Panc1 (cell line): ENCODE data around the gene ADAMTS15. TPM values are rescaled to one million over a fixed set of nuclear protein-coding genes. Genes with fewer than 3 reads are reported as not detected.

Experiments
- ATAC-seq: fragments of 200-7000 bp; cut with Tn5 transposase; 2 replicates; pipeline ENCODE4 v1.9.1; 2020; ENCODE audit warnings: mild to moderate bottlenecking, moderate library complexity
- BruUV-seq: library from RNA; stranded (reverse); fragments of 400-500 nt; replicated peaks from 2 replicates; lab custom pipeline; 2021; lab: Mats Ljungman, UMichigan
- CTCF ChIA-PET: fragments of 300-600 bp; sonication (Branson Sonifier 250); formaldehyde crosslinking; loops from one replicate; lab custom pipeline; 2022; ENCODE audit warnings: antibody characterized with exemption; lab: Charles Lee
- POLR2A ChIA-PET: fragments of 300-600 bp; sonication (Branson Sonifier 250); formaldehyde crosslinking; loops from one replicate; lab custom pipeline; 2022; ENCODE audit warnings: antibody characterized with exemption; lab: Charles Lee
- DNase-seq: peaks from one replicate; pipeline ENCODE4 v3.0.0-alpha.2; 2010; ENCODE audit warnings: low read depth, low spot score
- H3K27ac ChIP-seq: 2 replicates; pipeline ENCODE4 v1.5.1; 2011; ENCODE audit warnings: mild to moderate bottlenecking, low read length, inconsistent platforms
- H3K27me3 ChIP-seq: fragments of 200-500 bp; sonication (Bioruptor generic); 2 replicates; pipeline ENCODE4 v1.6.0; 2014; ENCODE audit warnings: low read length, inconsistent platforms; ENCODE audit not compliant: control insufficient read depth, insufficient read depth
- H3K36me3 ChIP-seq: fragments of 200-500 bp; sonication (Bioruptor generic); 2 replicates; pipeline ENCODE4 v1.5.1; 2014; ENCODE audit warnings: inconsistent platforms, mild to moderate bottlenecking, low read length, moderate library complexity; ENCODE audit not compliant: control insufficient read depth, insufficient read depth
- H3K4me1 ChIP-seq: 2 replicates; pipeline ENCODE4 v1.5.1; 2011; ENCODE audit warnings: inconsistent platforms, mild to moderate bottlenecking, low read length, moderate library complexity; ENCODE audit not compliant: control insufficient read depth, insufficient read depth
- H3K4me3 ChIP-seq, 2 experiments: 2 replicates each; pipeline ENCODE4 v1.5.1; 2011 to 2012; ENCODE audit warnings: low read depth in 2 of 2, low read length in 2 of 2, mild to moderate bottlenecking in 2 of 2, inconsistent platforms in 1 of 2, moderate library complexity in 1 of 2
- H3K9me3 ChIP-seq: fragments of 200-500 bp; sonication (Bioruptor generic); 2 replicates; pipeline ENCODE4 v1.5.1; 2014; ENCODE audit warnings: low read depth, mild to moderate bottlenecking, inconsistent platforms, low read length, moderate library complexity; ENCODE audit not compliant: control insufficient read depth, insufficient read depth
- CTCF ChIP-seq: fragments of 450-650 bp; IDR thresholded peaks from 2 replicates; pipeline ENCODE4 v1.5.1; 2017; ENCODE audit warnings: mild to moderate bottlenecking
- POLR2AphosphoS5 ChIP-seq: IDR thresholded peaks from 2 replicates; pipeline ENCODE4 v1.6.1; 2012; ENCODE audit warnings: mild to moderate bottlenecking, low read depth, low read length, moderate library complexity
- REST ChIP-seq, 2 experiments: IDR thresholded peaks; 2 replicates each; pipeline ENCODE4 v1.6.1; 2011 to 2012; ENCODE audit warnings: low read depth in 2 of 2, control low read depth in 1 of 2, low read length in 1 of 2, mild to moderate bottlenecking in 1 of 2, moderate library complexity in 1 of 2; ENCODE audit not compliant: insufficient read depth in 1 of 2
- SIN3A ChIP-seq: IDR thresholded peaks from 2 replicates; pipeline ENCODE4 v1.6.1; 2012; ENCODE audit warnings: low read depth, mild to moderate bottlenecking, low read length, moderate library complexity, borderline replicate concordance; ENCODE audit not compliant: insufficient read depth
- TCF7L2 ChIP-seq: IDR thresholded peaks from 2 replicates; pipeline ENCODE4 v1.6.1; 2011; ENCODE audit warnings: mild to moderate bottlenecking, low read depth, low read length, inconsistent platforms
- in situ Hi-C: cut with HindIII; loops from 2 replicates; pipeline ENCODE4 v1.10.0; 2016; ENCODE audit warnings: low sequenced_read_pairs, low pct_unique_long_range_greater_than_20kb
- intact Hi-C: fragments of 100-400 bp; cut with micrococcal nuclease; formaldehyde crosslinking; loops from one replicate; pipeline ENCODE4 v1.10.0; 2022; ENCODE audit not compliant: unreplicated experiment
- total RNA-seq: library from RNA; stranded (reverse); gene quantifications from one replicate; pipeline ENCODE4 v1.2.1, GENCODE V29; 2021; ENCODE audit not compliant: unreplicated experiment

Gene ADAMTS15
- total RNA-seq, 1 experiment from 2014 or later, result 39.9 TPM

- Histone ChIP-seq H3K27ac (peak overlapping the region; percentile 32; the same call in 1 of the 2 replicates), H3K4me1 (peaks cover 16% of the 10 kb centered on the region), H3K4me3 (no peak overlapping the region), H3K9me3 (peaks cover 6% of the 10 kb centered on the region; the same call in 1 of the 2 replicates), H3K36me3 (no peaks in the 10 kb centered on the region), H3K27me3 (no peaks in the 10 kb centered on the region)
- no TSS peak for BruUV-seq
- DNase-seq, result no peak
- in situ Hi-C loops, result no loop called here
- intact Hi-C loops, result no loop called here
- no peak for ATAC-seq
- TF ChIP-seq SIN3A (no peak), TCF7L2 (no peak), REST (IDR thresholded peaks at IDR 0.05; ENCODE audit: insufficient read depth in 1 of 2, low read depth in 2 of 2, low read length in 1 of 2) (no peak), CTCF (no peak), POLR2AphosphoS5 (no peak)
- ChIA-PET CTCF (interaction anchor here (1.1 kb wide), 1 partner anchor 78 kb away, joined by 3 read pairs; no protein-coding TSS in a partner anchor), POLR2A (no interaction called here)
Measured at GRCh38 chr11:130508913-130509312, 60.5 kb downstream of the ADAMTS15 start.

- DNase-seq, result no peak
- intact Hi-C loops (no loop called here), in situ Hi-C loops (no loop called here)
- Histone ChIP-seq H3K36me3 (no peaks in the 10 kb centered on the region), H3K4me1 (peaks cover 16% of the 10 kb centered on the region), H3K27ac (peak overlapping the region; percentile 74), H3K9me3 (peaks cover 4% of the 10 kb centered on the region; the same call in 1 of the 2 replicates), H3K4me3 (no peak overlapping the region), H3K27me3 (no peaks in the 10 kb centered on the region)
- ATAC-seq, result peak; percentile 28
- ChIA-PET CTCF (interaction anchor here (0.6 kb wide), 1 partner anchor 85 kb away, joined by 3 read pairs; no protein-coding TSS in a partner anchor), POLR2A (no interaction called here)
- TF ChIP-seq POLR2AphosphoS5, result no peak
- no peak for TF ChIP-seq SIN3A
- BruUV-seq, result no TSS peak
Measured at GRCh38 chr11:130509942-130510341, 61.5 kb downstream of the ADAMTS15 start.

GRCh38 chr11:130510407-130511006 is 62.1 kb downstream of the ADAMTS15 start:
- BruUV-seq, result no TSS peak
- ChIA-PET POLR2A (no interaction called here), CTCF (no interaction called here)
- Histone ChIP-seq H3K4me3 (no peak overlapping the region), H3K36me3 (no peaks in the 10 kb centered on the region), H3K4me1 (peaks cover 16% of the 10 kb centered on the region), H3K27me3 (no peaks in the 10 kb centered on the region), H3K9me3 (no peaks in the 10 kb centered on the region; the same call in 1 of the 2 replicates), H3K27ac (peak overlapping the region; percentile 74)
- no peak for TF ChIP-seq REST (IDR thresholded peaks at IDR 0.05; ENCODE audit: insufficient read depth in 1 of 2, low read depth in 2 of 2, low read length in 1 of 2)
- no peak for TF ChIP-seq POLR2AphosphoS5
- TF ChIP-seq CTCF, result no peak
- no peak for TF ChIP-seq TCF7L2
- TF ChIP-seq SIN3A, result no peak
- intact Hi-C loops (no loop called here), in situ Hi-C loops (no loop called here)
- ATAC-seq (peak; percentile 79), DNase-seq (no peak)
